Activated T-helper 9 cell treated with anti-CD3 and anti-CD28 coated beads, Interleukin-2, amount 50 U/mL, for 16 hours (primary cell): ENCODE results near the gene IRF7.
"Not testable (repeated sequence)": the region's sequence is repeated elsewhere in the genome, so short reads cannot be mapped to it uniquely, and the experiment has no call there.

Experiments used
- DNase-seq: peaks from one replicate; pipeline ENCODE4 v3.0.0-alpha.2; 2020; ENCODE audit warnings: low read depth

Gene IRF7

DNA sequence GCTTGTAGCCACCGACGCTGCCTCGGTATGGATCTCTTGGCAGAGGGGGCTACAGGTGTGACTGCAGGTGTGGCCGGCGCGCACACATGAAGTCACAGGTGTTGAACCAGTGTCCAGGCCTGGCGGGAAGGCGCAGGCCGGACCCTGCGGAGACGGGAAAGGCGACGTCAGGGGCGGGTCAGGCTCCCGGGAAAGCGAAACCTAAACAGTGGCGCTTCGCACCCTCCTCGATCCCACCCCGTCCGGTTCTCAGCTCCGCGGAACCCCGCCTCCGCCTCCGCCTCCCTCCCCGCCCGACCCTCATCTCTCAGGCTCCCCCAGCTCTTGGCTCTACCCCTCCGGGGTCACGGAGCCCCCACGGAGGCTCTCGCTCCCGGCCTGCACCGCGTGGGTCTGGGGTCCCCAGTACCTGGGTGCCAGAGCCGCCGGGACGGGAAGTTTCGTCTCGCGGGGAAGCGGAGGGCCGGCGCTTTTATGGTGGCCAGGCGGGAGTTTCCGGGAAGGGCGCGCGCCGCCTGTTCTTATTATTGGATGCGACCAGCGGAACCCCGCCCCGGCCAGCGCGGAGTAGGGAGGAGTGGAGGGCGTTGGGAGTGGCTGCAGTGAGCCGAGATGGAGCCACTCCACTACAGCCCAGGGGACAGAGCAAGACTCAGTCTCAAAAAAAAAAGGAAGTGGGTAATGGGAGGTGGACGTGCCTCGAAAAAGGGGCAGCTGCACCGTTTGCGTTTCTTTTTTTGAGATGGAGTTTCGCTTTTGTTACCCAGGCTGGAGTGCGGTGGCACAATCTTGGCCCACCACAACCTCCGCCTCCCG lies at the start of gene IRF7:
Gene IRF7, minus strand, starts transcription at position 447 of the 816 bp plus-strand sequence. CDS start 586 bp downstream, outside the sequence.
- DNase-seq: peak; percentile 78

DNA sequence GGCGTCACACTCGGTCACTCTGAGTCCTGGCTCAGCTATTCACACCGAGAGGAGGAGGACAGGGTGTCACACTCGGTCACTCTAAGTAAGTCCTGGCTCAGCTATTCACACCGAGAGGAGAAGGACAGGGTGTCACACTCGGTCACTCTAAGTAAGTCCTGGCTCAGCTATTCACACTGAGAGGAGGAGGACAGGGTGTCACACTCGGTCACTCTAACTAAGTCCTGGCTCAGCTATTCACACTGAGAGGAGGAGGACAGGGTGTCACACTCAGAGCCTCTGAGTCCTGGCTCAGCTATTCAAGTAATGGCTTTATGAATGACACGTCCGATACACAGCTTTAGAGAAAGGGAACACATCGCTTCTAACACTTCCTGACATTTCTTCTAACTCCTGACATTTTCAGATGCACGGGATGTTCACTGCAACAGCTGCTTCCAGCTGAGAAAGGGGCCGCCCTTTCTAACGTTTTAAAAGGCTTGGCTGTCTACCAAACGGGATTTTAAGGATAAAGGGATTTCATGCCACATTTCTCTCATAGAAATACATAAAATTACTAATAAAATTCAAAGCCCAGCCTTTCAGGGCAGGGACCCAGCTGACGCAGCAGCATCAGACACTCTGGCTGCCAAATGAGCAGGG lies 49.4 kb upstream of the IRF7 start:
- no peak for DNase-seq

DNA sequence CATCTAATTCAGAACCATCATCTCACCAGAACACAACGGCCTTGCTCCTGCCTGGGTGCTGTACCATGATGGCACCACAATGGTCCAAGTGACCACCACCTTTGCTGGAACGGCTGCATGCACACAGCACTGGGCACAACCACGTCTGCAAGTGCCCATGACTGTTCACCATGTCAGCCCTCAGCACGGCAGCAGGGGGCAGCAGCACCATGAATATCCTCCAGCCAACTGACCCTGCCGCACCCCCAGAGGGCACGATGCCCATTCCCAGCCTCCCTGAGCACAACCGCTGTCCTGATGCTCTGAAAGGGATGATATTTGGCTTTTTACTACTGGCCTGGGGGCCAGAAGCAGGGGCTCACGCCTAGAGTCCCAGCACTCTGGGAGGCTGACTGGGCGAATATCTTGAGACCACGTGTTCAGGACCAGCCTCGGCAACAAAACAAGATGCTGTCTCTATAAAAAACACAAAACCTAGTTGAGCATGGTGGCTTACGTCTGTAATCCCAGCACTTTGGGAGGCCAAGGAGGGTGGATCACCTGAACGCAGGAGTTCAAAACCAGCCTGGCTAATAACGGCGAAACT lies 47.0 kb upstream of the IRF7 start:
- DNase-seq: no peak

DNA sequence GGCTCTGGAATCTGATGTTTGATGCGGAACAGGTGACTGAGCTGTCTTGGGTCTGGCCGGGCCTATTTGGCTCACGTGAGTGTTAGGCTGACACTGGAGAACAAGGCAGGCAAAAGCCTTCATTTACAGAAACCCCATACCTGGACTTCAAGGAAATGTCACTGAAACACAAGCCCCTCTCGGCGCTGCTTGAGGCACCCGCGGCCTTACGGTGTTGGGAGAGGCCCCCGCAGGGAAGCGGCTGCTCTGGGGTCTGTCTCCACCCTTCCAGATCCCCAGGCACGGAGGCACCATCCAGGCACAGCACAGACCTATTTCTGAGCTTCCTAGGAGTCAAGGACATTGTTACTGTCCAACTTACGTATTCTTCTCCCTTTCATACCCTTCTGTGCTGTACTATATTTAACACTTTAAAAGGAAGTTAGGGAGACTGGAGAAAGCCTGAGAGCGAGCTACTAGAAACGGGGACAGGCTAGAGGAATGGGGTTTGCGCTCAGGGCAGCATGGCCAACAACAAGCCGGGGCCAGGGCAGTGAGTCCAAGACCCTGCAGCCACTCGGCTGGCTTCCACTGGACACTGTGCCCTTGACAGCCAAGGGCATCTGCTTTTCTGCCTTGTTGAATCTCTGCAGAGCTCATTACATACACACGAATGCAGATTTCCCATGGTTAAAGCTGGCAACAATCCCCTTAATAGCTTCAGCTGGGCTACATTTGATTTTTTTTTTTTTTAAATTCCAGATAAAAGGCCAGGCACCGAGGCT lies 45.1 kb upstream of the IRF7 start:
- no peak for DNase-seq

- no peak for DNase-seq
Observed at GRCh38 chr11:660281-660680, 44.5 kb upstream of the IRF7 start.

DNA sequence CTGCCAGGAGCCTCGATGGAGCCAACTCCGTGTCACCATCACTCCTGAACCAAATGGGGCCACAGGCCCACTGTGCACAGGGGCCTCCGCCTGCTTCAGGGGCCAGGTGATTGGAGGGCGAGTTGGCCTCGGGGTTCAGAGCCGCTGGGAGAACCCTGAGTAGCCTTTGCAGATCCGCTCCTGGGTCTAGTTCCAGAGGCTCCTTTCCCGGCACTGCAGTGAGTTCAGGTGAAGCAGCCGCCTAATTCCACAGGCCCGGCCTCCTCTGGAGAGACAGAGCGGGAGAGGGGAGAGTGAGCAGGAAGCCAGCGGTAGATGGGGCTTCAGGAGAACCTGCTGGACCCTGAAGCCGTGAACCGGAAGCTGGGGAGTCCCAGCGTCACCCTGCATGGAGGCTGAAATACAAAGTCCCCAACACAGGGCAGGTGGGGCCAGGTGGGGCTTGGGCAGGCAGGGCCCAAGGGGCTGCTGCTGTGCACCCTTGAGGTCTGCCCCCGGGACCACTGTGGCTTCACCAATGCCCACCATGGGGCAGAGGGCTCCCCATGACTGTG lies 43.9 kb upstream of the IRF7 start:
- no peak for DNase-seq

- DNase-seq: no peak
Observed at GRCh38 chr11:657691-658126, 42.0 kb upstream of the IRF7 start.

GRCh38 chr11:656866-657265 lies 41.1 kb upstream of the IRF7 start:
- DNase-seq: no peak

DNA sequence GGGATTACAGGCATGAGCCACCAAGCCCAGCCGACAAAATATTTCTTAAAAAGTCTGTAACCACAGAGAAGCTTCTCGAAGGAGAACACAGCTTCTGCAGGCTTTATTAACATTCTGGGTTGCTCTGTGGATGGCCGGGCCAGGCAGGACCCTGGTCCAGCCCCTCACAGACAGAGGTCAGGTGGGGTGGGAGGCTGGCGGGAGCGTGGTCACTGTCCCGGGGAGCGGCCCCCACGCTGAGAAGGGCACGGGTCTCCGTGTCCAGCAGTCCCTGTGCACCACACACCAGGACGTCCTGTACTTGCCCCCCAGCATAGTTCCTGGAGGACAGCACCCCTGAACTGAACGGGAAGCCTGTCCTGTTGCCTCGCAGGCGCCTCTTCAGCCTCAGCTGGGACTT lies 40.7 kb upstream of the IRF7 start:
- DNase-seq: no peak

GRCh38 chr11:655036-655726 lies 39.4 kb upstream of the IRF7 start:
- DNase-seq: no peak

- not testable (repeated sequence) for DNase-seq
Observed at GRCh38 chr11:654444-654843, 38.7 kb upstream of the IRF7 start.

- no peak for DNase-seq
Observed at GRCh38 chr11:653837-654236, 38.1 kb upstream of the IRF7 start.

GRCh38 chr11:653136-653535 lies 37.4 kb upstream of the IRF7 start:
- DNase-seq: not testable (repeated sequence)

- no peak for DNase-seq
Observed at GRCh38 chr11:650482-650881, 34.7 kb upstream of the IRF7 start.

- DNase-seq: not testable (repeated sequence)
Observed at GRCh38 chr11:647672-648158, 32.0 kb upstream of the IRF7 start.

- no peak for DNase-seq
Observed at GRCh38 chr11:646214-646613, 30.5 kb upstream of the IRF7 start.

- DNase-seq: no peak
Observed at GRCh38 chr11:645536-645935, 29.8 kb upstream of the IRF7 start.

- no peak for DNase-seq
Observed at GRCh38 chr11:643849-644738, 28.3 kb upstream of the IRF7 start.

- no peak for DNase-seq
Observed at GRCh38 chr11:643366-643765, 27.6 kb upstream of the IRF7 start.

DNA sequence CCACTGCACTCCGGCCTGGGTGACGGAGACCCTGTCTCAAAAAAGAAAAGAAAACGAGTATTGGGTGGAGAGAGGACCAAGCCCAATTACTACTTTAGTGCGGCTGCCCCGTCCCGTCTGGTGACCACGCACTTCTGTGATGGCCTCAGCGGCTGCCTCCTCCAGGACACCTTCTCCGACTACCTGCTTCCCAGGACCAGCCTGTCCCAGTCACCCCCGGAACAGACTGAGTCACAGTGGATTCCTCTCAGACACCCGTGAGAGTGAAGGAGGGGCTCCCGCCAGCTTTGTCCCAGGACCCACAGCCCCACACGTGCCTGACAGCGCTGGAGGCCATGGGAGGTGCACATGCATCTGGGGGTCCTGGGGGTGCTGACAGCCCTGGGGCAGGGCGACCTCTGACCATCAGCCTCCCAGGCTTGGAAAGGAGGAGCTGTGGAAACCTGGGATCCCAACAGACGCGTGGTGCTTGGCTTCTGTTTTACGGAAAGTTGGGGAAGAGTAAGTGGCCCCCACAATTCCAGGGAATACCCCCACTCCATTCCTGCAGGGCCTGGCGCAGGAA lies 26.1 kb upstream of the IRF7 start:
- no peak for DNase-seq
